Upper lobe of left lung (tissue), 6 donors: Measurements from ENCODE around the gene FLNB. TPM values are rescaled to one million over a fixed set of nuclear protein-coding genes. Genes with fewer than 3 reads are reported as not detected.

Source experiments
- ATAC-seq, 2 donors: fragments of 200-7000 bp; cut with Tn5 transposase; one replicate each; pipeline ENCODE4 v1.9.1; 2022; ENCODE audit warnings: mild to moderate bottlenecking in 2 of 2, moderate library complexity in 2 of 2; ENCODE audit not compliant: low FRiP score in 2 of 2
- DNase-seq, 2 donors: peaks; one replicate each; pipeline ENCODE4 v3.0.0-alpha.2; 2019 to 2020
- H3K27ac ChIP-seq, 4 donors: fragments of 200-600 bp; sonication (generic); one replicate each; pipeline ENCODE4 v1.5.1; 2016 to 2019
- H3K27me3 ChIP-seq, 4 donors: fragments of 200-600 bp; sonication (generic); one replicate each; pipeline ENCODE4 v1.5.1; 2017 to 2019
- H3K36me3 ChIP-seq, 4 donors: fragments of 200-600 bp; sonication (generic); one replicate each; pipeline ENCODE4 v1.5.1; 2016 to 2019
- H3K4me1 ChIP-seq, 4 donors: fragments of 200-600 bp; sonication (generic); one replicate each; pipeline ENCODE4 v1.5.1; 2018 to 2019
- H3K4me3 ChIP-seq, 4 donors: fragments of 200-600 bp; sonication (generic); one replicate each; pipeline ENCODE4 v1.5.1; 2017 to 2019; ENCODE audit warnings: mild to moderate bottlenecking in 2 of 4, moderate library complexity in 1 of 4
- H3K9me3 ChIP-seq, 4 donors: fragments of 200-600 bp; sonication (generic); one replicate each; pipeline ENCODE4 v1.5.1; 2018 to 2019
- EP300 ChIP-seq, 4 donors: sonication (generic); formaldehyde crosslinking; IDR thresholded peaks; one replicate each; pipeline ENCODE4 v1.5.1; 2017; ENCODE audit warnings: antibody characterized with exemption in 4 of 4, control low read depth in 2 of 4
- POLR2A ChIP-seq, 4 donors: fragments of 450-650 bp; IDR thresholded peaks; one replicate each; pipeline ENCODE4 v1.5.1; 2016 to 2017; ENCODE audit warnings: antibody characterized with exemption in 4 of 4, mild to moderate bottlenecking in 2 of 4
- POLR2AphosphoS5 ChIP-seq, 2 donors: sonication (generic); formaldehyde crosslinking; IDR thresholded peaks; one replicate each; pipeline ENCODE4 v1.5.1; 2017; ENCODE audit warnings: antibody characterized with exemption in 2 of 2
- WGBS, 2 donors: methylation state at CpG; one replicate each; pipeline ENCODE4 v1.1.5; 2017 to 2018; 5-methylcytosine and 5-hydroxymethylcytosine counted together
- total RNA-seq, 6 donors: library from RNA; depleted of rRNA in 4 of 6; stranded (reverse); fragments of >200 nt in 4 of 6; gene quantifications; one replicate each; pipeline versions ENCODE4 v1.1.0 to v1.2.1, GENCODE V29; 2016 to 2021
- TF ChIP-seq, protein P1 (sequence below), 6 experiments: fragments of 450-650 bp in 4 of 6; fragments of 200-600 bp in 2 of 6; sonication (generic) in 2 of 6; IDR thresholded peaks; one replicate each; pipeline ENCODE4 v1.5.1; 2016 to 2019; ENCODE audit warnings: antibody characterized with exemption in 6 of 6
- donor health status: DM: no; HTN: no; CAD: no; lungs with moderate emphysema.
- donor health status: DM: no; HTN: yes; CAD: no; lungs with severe emphysema.

The FLNB gene
- total RNA-seq, 6 donors from 2014 or later, result 101 to 193 (median 127) TPM

DNA sequence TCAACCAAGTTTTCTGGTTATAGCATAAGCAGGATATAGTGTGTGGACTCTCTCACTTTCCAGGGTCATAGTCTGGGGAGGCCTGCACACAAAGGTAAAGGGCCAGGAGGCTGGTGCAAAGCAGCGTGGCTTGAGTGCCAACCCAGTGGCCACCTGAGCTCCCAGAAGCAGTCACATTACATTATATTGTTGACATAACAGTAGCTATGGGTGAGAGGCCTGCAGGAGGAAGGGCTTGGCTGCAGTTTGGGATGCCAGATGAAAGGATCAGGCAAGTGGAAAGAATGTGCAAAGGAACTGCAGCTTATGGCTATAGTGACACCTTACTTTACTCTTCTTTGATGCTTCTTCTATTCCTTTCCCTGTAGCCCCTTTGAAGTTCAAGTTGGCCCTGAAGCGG is 96.5 kb downstream of the FLNB start:
- DNase-seq, result no peak
- no peaks in the 10 kb centered on the region for H3K27me3 ChIP-seq
- peaks cover 0 to 21% (median 5%) of the 10 kb centered on the region in 4 donors for H3K4me1 ChIP-seq
- ATAC-seq, result no peak
- no peak overlapping the region for H3K27ac ChIP-seq
- no peak for TF ChIP-seq POLR2AphosphoS5 (IDR thresholded peaks at IDR 0.05)
- H3K4me3 ChIP-seq, result no peak overlapping the region
- H3K9me3 ChIP-seq, result no peaks in the 10 kb centered on the region
- peaks cover 5 to 96% (median 26%) of the 10 kb centered on the region in 4 donors for H3K36me3 ChIP-seq
- WGBS, 2 donors, result 84 to 97% methylated on average over 2 of the region's 2 CpGs

DNA sequence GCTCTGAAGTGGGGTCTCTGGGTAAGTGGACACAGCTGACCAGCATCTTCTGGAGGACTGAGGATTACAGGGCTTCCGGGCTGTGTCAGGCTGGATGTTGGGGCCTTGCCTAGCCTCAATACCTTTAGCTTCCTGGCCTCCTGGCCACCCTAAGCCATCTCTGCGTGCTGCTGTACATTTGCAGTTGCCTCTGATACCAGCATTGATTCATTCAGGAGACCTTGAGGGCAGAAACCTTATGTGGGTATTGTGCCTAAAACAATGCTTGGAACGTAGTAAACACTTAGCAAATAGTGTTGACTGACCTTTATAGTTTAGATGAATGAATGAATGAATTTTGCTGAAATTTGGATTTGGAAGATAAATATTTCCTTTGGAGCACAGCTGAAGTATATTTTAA is 97.0 kb downstream of the FLNB start:
- H3K27ac ChIP-seq, result no peak overlapping the region
- peaks cover 5 to 98% (median 27%) of the 10 kb centered on the region in 4 donors for H3K36me3 ChIP-seq
- 98 to 99% methylated on average over 3 of the region's 3 CpGs for WGBS, 2 donors

DNA sequence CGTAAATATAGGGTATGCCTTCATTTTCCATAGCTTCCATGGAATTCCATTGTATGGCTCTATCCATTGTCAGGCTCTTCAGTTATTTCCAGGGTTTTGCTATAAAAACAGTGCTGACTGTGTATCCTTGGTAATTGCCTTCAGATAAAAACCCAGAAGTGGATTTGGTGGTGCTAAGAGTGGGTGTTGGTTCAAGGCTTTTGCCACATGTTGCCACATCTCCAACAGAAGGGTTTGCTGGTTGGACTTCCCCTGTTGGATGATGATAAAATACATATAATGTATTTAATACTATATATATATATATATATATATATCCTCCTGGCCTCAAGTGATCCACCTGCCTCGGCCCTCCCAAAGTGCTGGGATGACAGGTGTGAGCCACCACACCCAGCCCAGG is 97.8 kb downstream of the FLNB start:
- no peak for ATAC-seq
- Histone ChIP-seq H3K4me3 (no peak overlapping the region), H3K4me1 (peaks cover 0 to 21% (median 5%) of the 10 kb centered on the region in 4 donors), H3K9me3 (no peaks in the 10 kb centered on the region), H3K27ac (no peak overlapping the region), H3K36me3 (peaks cover 5 to 97% (median 27%) of the 10 kb centered on the region in 4 donors), H3K27me3 (no peaks in the 10 kb centered on the region)
- DNase-seq, result no peak
- TF ChIP-seq POLR2A (IDR thresholded peaks at IDR 0.05), result no peak
- no peak for TF ChIP-seq EP300 (IDR thresholded peaks at IDR 0.05)
- no peak for TF ChIP-seq POLR2AphosphoS5 (IDR thresholded peaks at IDR 0.05)
- TF ChIP-seq, protein P1, sequence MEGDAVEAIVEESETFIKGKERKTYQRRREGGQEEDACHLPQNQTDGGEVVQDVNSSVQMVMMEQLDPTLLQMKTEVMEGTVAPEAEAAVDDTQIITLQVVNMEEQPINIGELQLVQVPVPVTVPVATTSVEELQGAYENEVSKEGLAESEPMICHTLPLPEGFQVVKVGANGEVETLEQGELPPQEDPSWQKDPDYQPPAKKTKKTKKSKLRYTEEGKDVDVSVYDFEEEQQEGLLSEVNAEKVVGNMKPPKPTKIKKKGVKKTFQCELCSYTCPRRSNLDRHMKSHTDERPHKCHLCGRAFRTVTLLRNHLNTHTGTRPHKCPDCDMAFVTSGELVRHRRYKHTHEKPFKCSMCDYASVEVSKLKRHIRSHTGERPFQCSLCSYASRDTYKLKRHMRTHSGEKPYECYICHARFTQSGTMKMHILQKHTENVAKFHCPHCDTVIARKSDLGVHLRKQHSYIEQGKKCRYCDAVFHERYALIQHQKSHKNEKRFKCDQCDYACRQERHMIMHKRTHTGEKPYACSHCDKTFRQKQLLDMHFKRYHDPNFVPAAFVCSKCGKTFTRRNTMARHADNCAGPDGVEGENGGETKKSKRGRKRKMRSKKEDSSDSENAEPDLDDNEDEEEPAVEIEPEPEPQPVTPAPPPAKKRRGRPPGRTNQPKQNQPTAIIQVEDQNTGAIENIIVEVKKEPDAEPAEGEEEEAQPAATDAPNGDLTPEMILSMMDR (IDR thresholded peaks at IDR 0.05), result no peak
- 94 to 98% methylated on average over 2 of the region's 2 CpGs for WGBS, 2 donors

More for the DNA sequence above, 97.0 kb downstream of the FLNB start:
- Histone ChIP-seq H3K4me3 (no peak overlapping the region), H3K27me3 (no peaks in the 10 kb centered on the region), H3K4me1 (peaks cover 0 to 21% (median 5%) of the 10 kb centered on the region in 4 donors), H3K9me3 (no peaks in the 10 kb centered on the region)
- ATAC-seq, result no peak
- no peak for DNase-seq
- no peak for TF ChIP-seq POLR2AphosphoS5 (IDR thresholded peaks at IDR 0.05)
- no peak for TF ChIP-seq POLR2A (IDR thresholded peaks at IDR 0.05)
- TF ChIP-seq, protein P1 (IDR thresholded peaks at IDR 0.05), result no peak
- TF ChIP-seq EP300 (IDR thresholded peaks at IDR 0.05), result no peak

DNA sequence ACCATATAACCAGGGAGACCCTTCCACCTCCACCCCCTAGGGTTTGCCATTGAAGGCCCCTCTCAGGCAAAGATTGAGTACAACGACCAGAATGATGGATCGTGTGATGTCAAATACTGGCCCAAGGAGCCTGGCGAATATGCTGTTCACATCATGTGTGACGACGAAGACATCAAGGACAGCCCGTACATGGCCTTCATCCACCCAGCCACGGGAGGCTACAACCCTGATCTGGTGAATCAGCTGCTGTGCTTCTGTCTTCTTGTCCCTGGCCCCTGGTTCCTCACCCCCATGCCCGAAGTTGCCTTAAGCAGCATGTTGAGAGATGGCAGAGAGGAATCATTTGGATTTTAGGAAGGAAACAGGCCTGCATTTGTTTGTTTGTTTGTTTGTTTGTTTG is 98.4 kb downstream of the FLNB start:
- Histone ChIP-seq H3K4me1 (peaks cover 0 to 26% (median 7%) of the 10 kb centered on the region in 4 donors), H3K27ac (no peak overlapping the region), H3K36me3 (peaks cover 5 to 97% (median 30%) of the 10 kb centered on the region in 4 donors), H3K27me3 (no peaks in the 10 kb centered on the region), H3K9me3 (no peaks in the 10 kb centered on the region), H3K4me3 (no peak overlapping the region)
- ATAC-seq (no peak), DNase-seq (no peak)
- 95 to 97% methylated on average over 8 of the region's 8 CpGs for WGBS, 2 donors
- TF ChIP-seq POLR2AphosphoS5 (IDR thresholded peaks at IDR 0.05) (no peak), EP300 (IDR thresholded peaks at IDR 0.05) (no peak), POLR2A (IDR thresholded peaks at IDR 0.05) (no peak)
- TF ChIP-seq, protein P1 (IDR thresholded peaks at IDR 0.05), result no peak

DNA sequence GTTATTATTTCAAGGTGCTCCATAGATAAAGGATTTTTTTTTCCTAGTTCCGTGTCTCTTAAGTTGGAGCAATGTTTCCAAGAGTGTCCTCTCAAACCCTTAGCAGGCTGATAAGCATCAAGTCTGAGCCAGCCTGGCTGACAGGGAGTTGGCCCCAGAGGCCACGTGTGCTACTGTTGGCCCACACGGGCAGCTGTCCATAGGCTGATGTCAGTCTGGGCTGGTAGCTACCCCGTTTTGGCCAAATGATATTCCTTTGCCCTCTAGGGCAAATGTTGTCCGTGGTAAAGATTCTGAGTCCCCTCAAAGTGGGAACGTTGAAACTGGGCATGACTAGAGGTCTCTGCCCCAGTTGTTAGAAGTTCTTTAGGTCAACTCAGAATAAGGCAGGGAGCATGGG is 99.4 kb downstream of the FLNB start:
- H3K27me3 ChIP-seq, result no peaks in the 10 kb centered on the region
- no peak overlapping the region for H3K27ac ChIP-seq
- DNase-seq (no peak), ATAC-seq (no peak)
- H3K9me3 ChIP-seq, result no peaks in the 10 kb centered on the region
- WGBS, 2 donors, result 82 to 84% methylated on average over 5 to 6 of the region's 6 CpGs
- no peak overlapping the region for H3K4me3 ChIP-seq
- TF ChIP-seq POLR2A (IDR thresholded peaks at IDR 0.05), result no peak
- TF ChIP-seq, protein P1 (IDR thresholded peaks at IDR 0.05), result no peak
- no peak for TF ChIP-seq EP300 (IDR thresholded peaks at IDR 0.05)
- TF ChIP-seq POLR2AphosphoS5 (IDR thresholded peaks at IDR 0.05), result no peak
- H3K36me3 ChIP-seq, result peaks cover 5 to 97% (median 37%) of the 10 kb centered on the region in 4 donors
- H3K4me1 ChIP-seq, result peaks cover 0 to 22% (median 7%) of the 10 kb centered on the region in 4 donors
